Vagina (tissue), 2 donors: ENCODE measurements around the gene ZFYVE1.

ENCODE experiments used
- CTCF ChIP-seq, 3 experiments: fragments of 450-650 bp in 2 of 3; fragments of 200-600 bp in 1 of 3; sonication (generic) in 1 of 3; IDR thresholded peaks; one replicate each; pipeline ENCODE4 v1.5.1; 2017 to 2019; ENCODE audit warnings: antibody characterized with exemption in 3 of 3, mild to moderate bottlenecking in 2 of 3, moderate library complexity in 2 of 3
- POLR2A ChIP-seq, 2 donors: fragments of 450-650 bp; IDR thresholded peaks; one replicate each; pipeline ENCODE4 v1.6.1; 2017; ENCODE audit warnings: antibody characterized with exemption in 2 of 2, mild to moderate bottlenecking in 2 of 2, moderate library complexity in 2 of 2

DNA sequence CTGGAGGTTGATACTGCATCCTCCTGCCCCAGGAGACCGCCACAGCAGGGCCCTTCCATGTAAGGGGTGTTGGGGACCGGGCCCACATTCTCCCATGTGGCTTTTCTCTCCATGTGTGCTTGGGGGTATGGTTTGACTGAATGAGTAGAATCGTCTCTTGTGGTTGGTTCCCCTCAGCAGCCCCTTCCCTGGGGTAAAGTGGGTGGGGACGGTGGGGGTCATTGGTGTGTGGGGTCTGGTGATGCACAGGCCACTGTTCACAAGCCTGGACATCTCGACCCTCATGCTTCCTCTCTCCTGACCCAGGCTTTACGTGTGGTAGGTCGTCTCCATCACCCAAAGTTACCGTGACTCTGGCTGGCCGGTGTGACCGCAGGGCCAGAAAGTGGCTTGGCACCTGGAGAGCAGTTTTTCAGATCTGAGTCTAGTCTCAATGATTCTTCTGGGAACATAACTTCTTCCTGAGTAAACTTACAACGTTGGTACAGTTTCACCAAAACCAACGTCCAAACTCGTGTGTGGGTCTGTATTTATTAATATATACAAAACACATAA lies 83.0 kb downstream of the ZFYVE1 start:
- TF ChIP-seq CTCF (IDR thresholded peaks at IDR 0.05) (no peak), POLR2A (IDR thresholded peaks at IDR 0.05) (no peak)
